Measurements from ENCODE around the gene ARF1.

Gene ARF1

GRCh38 chr1:228093050-228093906 is 10.8 kb downstream of the ARF1 start:
- no peak for DNase-seq (ENCODE audit: insufficient read length, low spot score)
- no peak for TF ChIP-seq POLR2A (IDR thresholded peaks at IDR 0.05; ENCODE audit: low read depth, low read length)
- FAIRE-seq: no peak

GRCh38 chr1:228094432-228095016 is 12.0 kb downstream of the ARF1 start:
- no peak for DNase-seq (ENCODE audit: insufficient read length, low spot score)
- no peak for TF ChIP-seq POLR2A (IDR thresholded peaks at IDR 0.05; ENCODE audit: low read depth, low read length)
- no peak for FAIRE-seq

- no peak for TF ChIP-seq POLR2A (IDR thresholded peaks at IDR 0.05; ENCODE audit: low read depth, low read length)
- DNase-seq (ENCODE audit: insufficient read length, low spot score) (no peak), FAIRE-seq (no peak)
Measured at GRCh38 chr1:228095161-228095560, 12.7 kb downstream of the ARF1 start.

DNA sequence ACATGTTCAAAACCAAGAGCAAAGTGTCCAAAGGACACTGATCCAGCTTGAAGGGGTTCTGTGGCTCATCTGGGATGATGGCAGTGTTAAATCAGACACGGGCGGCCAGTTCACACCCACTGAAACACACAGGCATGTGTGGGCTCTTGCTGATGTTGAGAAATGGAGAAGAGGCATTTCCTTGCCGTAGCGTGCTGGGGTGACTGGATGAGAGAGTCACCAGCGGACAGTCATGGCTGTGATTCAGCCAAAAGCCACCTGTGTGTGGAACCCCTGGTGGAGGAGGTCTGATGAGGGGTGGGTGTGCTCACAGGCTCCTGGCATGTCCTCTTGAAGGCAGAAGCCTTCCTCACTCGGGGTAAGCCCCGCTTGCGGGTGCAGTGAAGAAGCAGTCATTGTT is 13.4 kb downstream of the ARF1 start:
- no peak for FAIRE-seq
- TF ChIP-seq POLR2A (IDR thresholded peaks at IDR 0.05; ENCODE audit: low read depth, low read length): no peak
- no peak for DNase-seq (ENCODE audit: insufficient read length, low spot score)

DNA sequence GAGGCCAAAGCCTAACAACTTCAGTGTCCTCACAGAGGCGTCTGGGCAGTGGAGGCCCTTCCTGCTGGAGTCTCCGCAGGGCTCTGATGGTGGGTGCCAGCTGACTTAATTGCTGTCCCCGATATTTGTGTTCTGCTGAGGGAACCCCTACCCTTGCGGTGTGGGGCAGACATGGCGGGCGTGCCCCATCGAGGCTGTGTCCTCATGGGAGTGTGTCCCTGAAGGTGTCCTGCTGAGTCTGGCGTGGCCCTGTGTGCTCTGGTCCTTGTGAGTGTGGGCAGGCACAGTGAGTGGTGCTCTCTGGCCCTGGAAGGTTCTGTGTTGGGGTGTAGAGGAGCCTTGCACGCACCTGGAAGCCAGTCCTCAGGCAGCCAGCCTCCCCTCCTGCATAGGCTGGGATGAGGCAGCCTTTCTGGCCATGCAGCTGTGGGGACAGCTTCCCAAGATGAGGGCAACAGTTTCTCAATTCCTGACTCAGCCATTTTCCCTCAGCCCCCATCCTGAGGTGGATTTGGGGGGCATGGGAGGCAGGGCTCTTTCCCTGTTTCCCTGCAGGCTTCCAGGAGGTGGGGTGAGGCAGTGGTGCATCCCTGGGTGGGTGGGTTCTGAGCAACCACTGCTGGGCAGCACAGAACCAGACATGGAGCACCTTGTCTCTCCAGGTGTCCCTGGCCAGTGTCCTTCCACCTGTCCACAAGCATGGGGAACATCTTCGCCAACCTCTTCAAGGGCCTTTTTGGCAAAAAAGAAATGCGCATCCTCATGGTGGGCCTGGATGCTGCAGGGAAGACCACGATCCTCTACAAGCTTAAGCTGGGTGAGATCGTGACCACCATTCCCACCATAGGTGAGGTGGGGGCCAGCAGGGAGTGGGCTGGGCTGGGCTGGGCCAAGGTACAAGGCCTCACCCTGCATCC is 14.2 kb downstream of the ARF1 start:
- no peak for DNase-seq (ENCODE audit: insufficient read length, low spot score)
- FAIRE-seq: no peak
- TF ChIP-seq POLR2A (IDR thresholded peaks at IDR 0.05; ENCODE audit: low read depth, low read length): no peak

DNA sequence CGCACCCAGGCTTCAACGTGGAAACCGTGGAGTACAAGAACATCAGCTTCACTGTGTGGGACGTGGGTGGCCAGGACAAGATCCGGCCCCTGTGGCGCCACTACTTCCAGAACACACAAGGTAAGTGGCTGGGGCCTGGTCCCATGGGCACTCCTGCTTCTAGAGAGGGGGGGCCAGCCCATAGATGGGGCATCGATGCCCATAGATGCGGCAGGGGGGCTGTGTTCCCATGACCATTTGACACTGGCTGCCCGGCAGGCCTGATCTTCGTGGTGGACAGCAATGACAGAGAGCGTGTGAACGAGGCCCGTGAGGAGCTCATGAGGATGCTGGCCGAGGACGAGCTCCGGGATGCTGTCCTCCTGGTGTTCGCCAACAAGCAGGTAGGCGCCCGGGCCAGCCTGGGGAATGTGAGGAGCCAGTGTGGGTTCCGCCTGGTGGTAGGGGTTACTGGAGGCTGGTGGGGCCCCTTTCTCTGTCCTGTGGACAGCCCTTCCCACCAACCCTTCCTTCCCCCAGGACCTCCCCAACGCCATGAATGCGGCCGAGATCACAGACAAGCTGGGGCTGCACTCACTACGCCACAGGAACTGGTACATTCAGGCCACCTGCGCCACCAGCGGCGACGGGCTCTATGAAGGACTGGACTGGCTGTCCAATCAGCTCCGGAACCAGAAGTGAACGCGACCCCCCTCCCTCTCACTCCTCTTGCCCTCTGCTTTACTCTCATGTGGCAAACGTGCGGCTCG is 15.0 kb downstream of the ARF1 start:
- DNase-seq (ENCODE audit: insufficient read length, low spot score) (no peak), FAIRE-seq (no peak)
- no peak for TF ChIP-seq POLR2A (IDR thresholded peaks at IDR 0.05; ENCODE audit: low read depth, low read length)

DNA sequence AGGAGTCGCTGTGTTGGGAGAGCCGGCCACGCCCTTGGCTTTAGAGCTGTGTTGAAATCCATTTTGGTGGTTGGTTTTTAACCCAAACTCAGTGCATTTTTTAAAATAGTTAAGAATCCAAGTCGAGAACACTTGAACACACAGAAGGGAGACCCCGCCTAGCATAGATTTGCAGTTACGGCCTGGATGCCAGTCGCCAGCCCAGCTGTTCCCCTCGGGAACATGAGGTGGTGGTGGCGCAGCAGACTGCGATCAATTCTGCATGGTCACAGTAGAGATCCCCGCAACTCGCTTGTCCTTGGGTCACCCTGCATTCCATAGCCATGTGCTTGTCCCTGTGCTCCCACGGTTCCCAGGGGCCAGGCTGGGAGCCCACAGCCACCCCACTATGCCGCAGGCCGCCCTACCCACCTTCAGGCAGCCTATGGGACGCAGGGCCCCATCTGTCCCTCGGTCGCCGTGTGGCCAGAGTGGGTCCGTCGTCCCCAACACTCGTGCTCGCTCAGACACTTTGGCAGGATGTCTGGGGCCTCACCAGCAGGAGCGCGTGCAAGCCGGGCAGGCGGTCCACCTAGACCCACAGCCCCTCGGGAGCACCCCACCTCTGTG is 15.9 kb downstream of the ARF1 start:
- no peak for FAIRE-seq
- no peak for DNase-seq (ENCODE audit: insufficient read length, low spot score)
- no peak for TF ChIP-seq POLR2A (IDR thresholded peaks at IDR 0.05; ENCODE audit: low read depth, low read length)

DNA sequence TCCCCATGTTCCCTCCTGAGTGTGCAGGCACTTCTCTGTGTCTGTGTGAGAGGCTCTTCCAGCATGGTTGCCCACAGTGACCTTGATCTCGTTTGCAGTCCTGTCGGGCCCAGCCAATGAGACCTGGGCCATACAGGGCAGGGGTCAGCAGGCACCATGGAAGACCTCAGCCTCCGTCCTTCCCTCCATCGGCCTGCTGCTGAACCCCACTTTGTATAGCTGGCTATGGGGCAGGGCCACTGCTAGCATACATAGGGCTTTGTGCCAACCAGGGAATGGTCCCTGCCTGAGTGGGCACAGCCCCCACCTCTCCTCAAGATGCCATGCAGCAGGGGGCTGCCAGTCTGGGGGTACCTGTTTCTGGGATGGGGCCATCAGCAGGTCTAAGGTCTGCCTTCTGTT is 16.8 kb downstream of the ARF1 start:
- no peak for TF ChIP-seq POLR2A (IDR thresholded peaks at IDR 0.05; ENCODE audit: low read depth, low read length)
- no peak for FAIRE-seq
- no peak for DNase-seq (ENCODE audit: insufficient read length, low spot score)

DNA sequence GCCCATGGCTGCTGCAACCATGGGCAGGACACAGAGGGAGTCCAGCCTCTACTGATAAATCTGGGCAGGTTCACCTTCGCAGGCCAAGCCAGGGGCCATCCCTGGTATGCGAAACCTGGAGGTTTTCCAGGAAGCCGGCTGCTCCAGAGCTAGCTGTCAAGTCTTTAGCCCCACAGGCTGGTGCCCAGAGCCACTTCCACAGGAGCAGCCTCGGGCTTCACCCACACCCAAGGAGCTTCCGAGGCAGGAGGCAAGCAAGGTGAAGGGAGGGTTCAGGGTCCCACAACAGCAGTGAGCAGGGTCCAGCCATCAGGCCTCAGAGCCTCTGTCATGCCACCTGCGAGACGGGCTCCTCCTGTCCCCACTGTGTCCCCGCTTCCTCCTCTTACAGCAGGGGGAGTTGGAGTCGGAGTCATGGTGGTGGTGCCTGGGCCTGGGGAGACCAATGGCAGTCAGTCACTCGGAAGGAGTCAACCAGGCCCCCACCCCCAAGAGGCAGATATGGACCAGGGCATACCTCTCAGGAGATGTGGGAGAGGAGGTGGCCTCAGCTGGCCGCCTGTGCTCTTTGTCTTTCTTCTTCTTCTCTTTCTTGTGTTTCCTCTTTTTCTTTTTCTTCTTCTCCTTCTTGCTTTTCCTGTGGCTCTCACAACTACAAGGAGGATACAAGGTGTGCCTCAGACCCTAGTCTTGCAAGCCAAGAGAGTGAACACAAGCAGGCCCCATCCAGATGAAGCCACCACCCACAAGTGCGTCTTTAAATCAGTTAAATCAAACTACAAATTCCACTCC is 18.5 kb downstream of the ARF1 start:
- no peak for DNase-seq (ENCODE audit: insufficient read length, low spot score)
- no peak; the same call in 1 of the 2 replicates for TF ChIP-seq POLR2A (IDR thresholded peaks at IDR 0.05; ENCODE audit: low read depth, low read length)
- no peak for FAIRE-seq

- no peak for TF ChIP-seq POLR2A (IDR thresholded peaks at IDR 0.05; ENCODE audit: low read depth, low read length)
- DNase-seq (ENCODE audit: insufficient read length, low spot score) (no peak), FAIRE-seq (no peak)
Measured at GRCh38 chr1:228101614-228101993, 19.1 kb downstream of the ARF1 start.

DNA sequence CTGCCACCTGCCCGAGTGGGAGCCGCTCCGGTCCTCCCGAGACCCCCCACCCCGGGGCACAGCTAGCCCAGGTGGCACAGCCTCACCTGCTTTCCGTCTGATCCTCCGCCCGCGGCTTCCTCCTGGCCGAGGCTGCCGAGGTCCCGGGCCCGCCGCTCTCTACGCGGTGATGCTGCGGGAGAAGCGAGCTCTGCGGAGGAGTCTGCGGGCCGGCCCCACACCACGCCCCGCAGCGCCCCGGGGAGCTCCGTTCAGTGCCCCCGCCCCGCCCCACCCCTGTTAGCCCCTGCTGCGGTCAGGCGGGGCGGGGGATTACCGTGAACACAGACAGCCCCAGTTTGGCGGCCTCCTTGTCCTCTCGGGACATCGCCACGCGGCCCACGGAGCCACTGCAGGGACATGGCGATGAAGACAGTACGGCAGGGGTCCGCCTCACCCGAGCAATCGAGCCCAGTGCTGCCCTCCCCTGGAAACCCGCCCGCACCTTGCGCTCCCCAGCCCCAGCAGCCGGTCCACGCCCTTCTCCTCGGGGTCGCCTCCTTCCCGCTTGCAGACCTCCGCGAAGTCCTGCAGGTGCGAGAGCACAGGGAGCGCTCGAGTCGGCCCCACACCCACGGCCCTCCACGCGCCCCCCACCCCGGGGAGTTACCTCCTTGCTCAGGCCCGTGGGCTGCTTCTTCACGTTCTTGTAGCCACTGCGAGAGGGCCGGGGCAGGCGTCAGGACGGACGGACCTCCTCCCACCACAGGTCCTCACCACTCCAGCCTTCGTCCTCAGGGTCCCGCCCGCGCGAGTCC is 19.7 kb downstream of the ARF1 start:
- FAIRE-seq (no peak), DNase-seq (ENCODE audit: insufficient read length, low spot score) (no peak)
- no peak for TF ChIP-seq POLR2A (IDR thresholded peaks at IDR 0.05; ENCODE audit: low read depth, low read length)

All from H54 (cell line).